ENCODE data around the gene SLC35F1.

SLC35F1 gene

GRCh38 chr6:118128755-118129154 lies 221.7 kb downstream of the SLC35F1 start:
- DNase-seq = no peak

GRCh38 chr6:118134206-118134605 lies 227.1 kb downstream of the SLC35F1 start:
- no peak for DNase-seq

- DNase-seq = no peak
Observed at GRCh38 chr6:118134736-118135135, 227.7 kb downstream of the SLC35F1 start.

GRCh38 chr6:118135371-118135770 lies 228.3 kb downstream of the SLC35F1 start:
- no peak for DNase-seq

GRCh38 chr6:118141211-118141610 lies 234.1 kb downstream of the SLC35F1 start:
- no peak for DNase-seq

- no peak for DNase-seq
Observed at GRCh38 chr6:118146584-118146983, 239.5 kb downstream of the SLC35F1 start.

GRCh38 chr6:118147511-118147910 lies 240.4 kb downstream of the SLC35F1 start:
- no peak for DNase-seq

- no peak for DNase-seq
Observed at GRCh38 chr6:118148561-118148960, 241.5 kb downstream of the SLC35F1 start.

- no peak for DNase-seq
Observed at GRCh38 chr6:118152524-118152923, 245.5 kb downstream of the SLC35F1 start.

GRCh38 chr6:118161343-118161742 lies 254.3 kb downstream of the SLC35F1 start:
- DNase-seq = no peak

- DNase-seq = no peak
Observed at GRCh38 chr6:118163542-118163941, 256.5 kb downstream of the SLC35F1 start.

GRCh38 chr6:118165500-118165899 lies 258.4 kb downstream of the SLC35F1 start:
- no peak for DNase-seq

GRCh38 chr6:118168421-118168820 lies 261.4 kb downstream of the SLC35F1 start:
- no peak for DNase-seq

- DNase-seq = no peak
Observed at GRCh38 chr6:118171852-118172251, 264.8 kb downstream of the SLC35F1 start.

- no peak for DNase-seq
Observed at GRCh38 chr6:118174071-118174470, 267.0 kb downstream of the SLC35F1 start.

- DNase-seq = no peak
Observed at GRCh38 chr6:118177720-118178119, 270.7 kb downstream of the SLC35F1 start.

- DNase-seq = no peak
Observed at GRCh38 chr6:118179048-118179447, 272.0 kb downstream of the SLC35F1 start.

GRCh38 chr6:118186672-118187567 lies 279.9 kb downstream of the SLC35F1 start:
- no peak for DNase-seq

GRCh38 chr6:118187568-118188164 lies 280.6 kb downstream of the SLC35F1 start:
- DNase-seq = no peak

- no peak for DNase-seq
Observed at GRCh38 chr6:118188561-118188960, 281.5 kb downstream of the SLC35F1 start.

- no peak for DNase-seq
Observed at GRCh38 chr6:118197539-118197938, 290.5 kb downstream of the SLC35F1 start.

GRCh38 chr6:118198746-118199145 lies 291.7 kb downstream of the SLC35F1 start:
- DNase-seq = no peak

- DNase-seq = no peak
Observed at GRCh38 chr6:118200160-118200559, 293.1 kb downstream of the SLC35F1 start.

- DNase-seq = no peak
Observed at GRCh38 chr6:118202517-118202916, 295.5 kb downstream of the SLC35F1 start.

Data from CD4-positive, alpha-beta T cell treated with Interleukin-15 for 1 hour (primary cell).